PC-9 (cell line): ENCODE results near the gene CHIT1.

Experiments used
- CTCF ChIP-seq: fragments of 200-600 bp; sonication (generic); conservative IDR thresholded peaks from 2 replicates; pipeline ENCODE4 v1.6.1; 2017; ENCODE audit warnings: mixed run types, antibody characterized with exemption, mild to moderate bottlenecking, moderate library complexity
- EZH2 ChIP-seq: fragments of 200-600 bp; sonication (generic); IDR thresholded peaks from 2 replicates; pipeline ENCODE4 v1.8.0; 2017; ENCODE audit warnings: antibody characterized with exemption, low read depth

GRCh38 chr1:203175237-203175826 lies 54.1 kb downstream of the CHIT1 start, which contains the start of gene MYBPH:
- no peak for TF ChIP-seq CTCF
- no peak for TF ChIP-seq EZH2
